Spinal cord (tissue), 10 donors: ENCODE measurements around the gene ILKAP. TPM values are rescaled to one million over a fixed set of nuclear protein-coding genes. Genes with fewer than 3 reads are reported as not detected.

Experiments used
- DNase-seq, 6 donors: peaks; one replicate each; pipeline versions ENCODE4 v3.0.0 to v3.0.0-alpha.2; 2013 to 2015; ENCODE audit warnings: low spot score in 6 of 6, low read depth in 4 of 6
- H3K27ac ChIP-seq: one replicate; pipeline ENCODE4 v1.5.1; 2013; ENCODE audit warnings: low read depth, low read length, control low read depth
- H3K27me3 ChIP-seq: one replicate; pipeline ENCODE4 v1.6.1; 2013; ENCODE audit warnings: low read length; ENCODE audit not compliant: control insufficient read depth, insufficient read depth
- H3K36me3 ChIP-seq: one replicate; pipeline ENCODE4 v1.6.1; 2013; ENCODE audit warnings: low read length; ENCODE audit not compliant: control insufficient read depth, insufficient read depth
- H3K4me1 ChIP-seq: one replicate; pipeline ENCODE4 v1.6.1; 2013; ENCODE audit warnings: low read length; ENCODE audit not compliant: control insufficient read depth, insufficient read depth
- H3K4me3 ChIP-seq: one replicate; pipeline ENCODE4 v1.5.1; 2013; ENCODE audit warnings: low read depth, low read length, control low read depth
- H3K9me3 ChIP-seq: one replicate; pipeline ENCODE4 v1.6.1; 2013; ENCODE audit warnings: low read length; ENCODE audit not compliant: control insufficient read depth, insufficient read depth
- WGBS: methylation state at CpG from one replicate; pipeline ENCODE4 v1.1.5; 2013; ENCODE audit warnings: missing lambda C conversion rate; ENCODE audit not compliant: insufficient coverage; 5-methylcytosine and 5-hydroxymethylcytosine counted together
- polyA plus RNA-seq, 2 donors: library from polyadenylated mRNA; unstranded; fragments of 120-200 nt; gene quantifications; one replicate each; pipeline ENCODE4 v1.2.1, GENCODE V29; 2013; ENCODE audit not compliant: insufficient read length in 2 of 2
- total RNA-seq, 2 donors: library from RNA; depleted of rRNA in 1 of 2; stranded (reverse); fragments of 120-200 nt in 1 of 2; fragments of >200 nt in 1 of 2; gene quantifications; one replicate each; pipeline versions ENCODE4 v1.2.3 to v1.2.4, GENCODE V29; 2013 to 2014
- donor health status: healthy.

Gene ILKAP
- total and polyA plus RNA-seq, 4 donors = 29.4 to 65.8 (median 43.5) TPM

DNA sequence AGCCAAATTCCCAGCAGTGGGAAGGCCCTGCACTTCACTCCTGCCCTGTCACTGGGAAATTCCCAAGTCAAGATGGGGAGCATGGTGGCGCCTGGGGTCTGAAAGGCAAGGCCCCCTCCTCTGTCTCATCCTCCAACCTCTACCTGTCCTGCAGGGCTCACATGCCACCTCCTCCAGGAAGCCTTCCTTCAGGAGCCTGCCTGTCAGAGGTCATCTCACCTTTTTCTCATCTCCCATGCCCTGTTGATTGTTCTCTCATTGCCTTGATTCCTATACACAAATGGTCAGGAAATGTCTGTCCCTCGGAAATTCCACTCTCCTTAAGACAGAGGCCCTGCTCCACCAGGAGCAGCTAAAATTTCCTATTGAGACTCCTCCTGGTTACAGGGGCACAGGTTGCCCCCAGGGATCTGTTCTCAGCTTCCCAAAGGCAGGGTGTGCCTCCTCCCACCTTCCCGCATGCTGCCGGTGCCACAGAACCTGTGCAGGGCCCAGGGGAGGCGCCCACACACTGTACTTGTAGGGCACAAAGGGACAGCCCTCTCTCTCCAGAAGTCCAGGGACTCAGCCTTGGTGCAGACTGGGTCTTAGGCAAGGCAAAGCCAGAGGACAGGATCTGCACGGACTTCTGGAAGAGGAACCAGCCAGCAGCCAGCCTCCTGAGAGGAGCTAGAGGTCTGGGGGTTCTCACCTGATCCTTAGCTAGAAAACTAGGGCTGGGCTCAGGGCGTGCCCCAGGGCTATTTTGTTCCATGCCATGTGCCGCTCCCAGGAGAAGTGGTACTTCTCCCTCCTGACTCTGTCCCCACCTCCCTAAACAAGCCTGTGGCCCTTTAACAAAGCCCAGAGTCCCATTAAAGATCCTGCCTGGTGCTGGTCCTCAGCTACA, 23.4 kb upstream of the ILKAP start:
- H3K27me3 ChIP-seq = no peaks in the 10 kb centered on the region
- H3K4me3 ChIP-seq = no peak overlapping the region
- H3K27ac ChIP-seq = no peak overlapping the region

DNA sequence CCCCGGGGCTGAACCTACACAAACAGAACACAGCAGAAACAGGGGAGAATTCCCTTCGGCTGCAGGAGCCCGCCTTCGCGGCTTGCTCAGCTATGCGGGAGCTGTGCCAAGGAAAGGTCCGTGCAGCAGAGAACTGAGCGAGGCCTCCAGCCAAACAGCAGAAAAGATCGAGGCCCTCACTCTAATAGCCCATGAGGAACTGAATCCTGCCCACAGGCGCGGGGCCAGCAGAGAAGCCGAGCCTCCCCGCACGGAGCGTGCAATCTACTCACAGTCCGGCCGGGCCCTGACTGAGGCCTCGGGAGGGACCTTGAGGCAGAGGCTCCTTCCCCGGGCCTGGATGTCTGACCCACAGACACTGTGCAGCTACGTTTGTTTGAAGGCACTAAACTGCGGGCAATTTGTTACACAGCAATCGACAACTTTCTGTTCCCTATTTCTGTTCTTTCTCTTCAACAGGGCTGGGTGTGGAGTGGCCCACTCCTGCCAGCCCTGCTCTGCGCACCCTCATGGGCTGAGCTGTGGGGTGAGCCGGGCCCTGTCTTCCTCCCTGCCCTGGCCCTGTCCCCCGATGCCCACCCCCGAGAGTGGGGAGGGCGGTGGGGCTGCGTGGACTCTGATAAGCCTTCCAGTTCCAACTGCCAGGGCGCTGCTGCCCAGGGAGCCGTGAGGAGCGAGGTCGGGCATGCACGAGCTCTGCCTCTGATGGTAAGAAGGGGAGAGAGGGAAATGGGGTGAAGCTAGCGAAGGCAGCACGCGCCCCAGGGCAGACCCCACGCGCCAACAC, 22.6 kb upstream of the ILKAP start:
- WGBS = 76% methylated on average over 37 of the region's 38 CpGs
- no peaks in the 10 kb centered on the region for H3K9me3 ChIP-seq
- H3K27me3 ChIP-seq = no peaks in the 10 kb centered on the region
- peaks cover 56% of the 10 kb centered on the region for H3K4me1 ChIP-seq
- peak overlapping the region; percentile 61 for H3K27ac ChIP-seq
- peaks cover 31% of the 10 kb centered on the region for H3K36me3 ChIP-seq
- no peak overlapping the region for H3K4me3 ChIP-seq
- DNase-seq = peak in 2 of 6 donors; percentile 29 to 66

More for the DNA sequence above, 23.4 kb upstream of the ILKAP start:
- H3K4me1 ChIP-seq = peaks cover 61% of the 10 kb centered on the region
- 89% methylated on average over 7 of the region's 8 CpGs for WGBS
- peaks cover 31% of the 10 kb centered on the region for H3K36me3 ChIP-seq
- DNase-seq = no peak
- no peaks in the 10 kb centered on the region for H3K9me3 ChIP-seq

DNA sequence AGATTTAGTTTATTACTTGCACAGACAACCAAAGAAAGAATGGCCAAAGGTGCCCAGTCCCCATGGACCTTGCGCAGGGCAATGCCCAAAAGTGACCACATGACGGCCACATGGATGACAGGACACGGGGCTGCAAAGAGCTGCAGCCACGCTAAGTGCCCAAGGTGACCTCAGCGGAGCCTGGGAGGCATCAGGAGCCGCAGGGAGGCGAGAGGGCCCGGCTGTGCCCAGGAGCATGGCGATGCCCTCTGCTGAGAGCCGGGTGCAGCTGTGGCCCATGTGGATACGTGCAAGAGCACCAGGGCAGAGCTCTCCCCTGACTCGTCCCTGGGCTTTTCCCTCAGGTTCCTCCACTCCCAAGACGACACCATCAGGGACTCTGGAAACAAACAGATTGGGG, 21.6 kb upstream of the ILKAP start:
- peaks cover 31% of the 10 kb centered on the region for H3K36me3 ChIP-seq
- no peaks in the 10 kb centered on the region for H3K9me3 ChIP-seq
- no peaks in the 10 kb centered on the region for H3K27me3 ChIP-seq
- H3K4me1 ChIP-seq = peaks cover 59% of the 10 kb centered on the region
- no peak overlapping the region for H3K4me3 ChIP-seq
- no peak for DNase-seq
- H3K27ac ChIP-seq = no peak overlapping the region
- WGBS = 93% methylated on average over 12 of the region's 13 CpGs

DNA sequence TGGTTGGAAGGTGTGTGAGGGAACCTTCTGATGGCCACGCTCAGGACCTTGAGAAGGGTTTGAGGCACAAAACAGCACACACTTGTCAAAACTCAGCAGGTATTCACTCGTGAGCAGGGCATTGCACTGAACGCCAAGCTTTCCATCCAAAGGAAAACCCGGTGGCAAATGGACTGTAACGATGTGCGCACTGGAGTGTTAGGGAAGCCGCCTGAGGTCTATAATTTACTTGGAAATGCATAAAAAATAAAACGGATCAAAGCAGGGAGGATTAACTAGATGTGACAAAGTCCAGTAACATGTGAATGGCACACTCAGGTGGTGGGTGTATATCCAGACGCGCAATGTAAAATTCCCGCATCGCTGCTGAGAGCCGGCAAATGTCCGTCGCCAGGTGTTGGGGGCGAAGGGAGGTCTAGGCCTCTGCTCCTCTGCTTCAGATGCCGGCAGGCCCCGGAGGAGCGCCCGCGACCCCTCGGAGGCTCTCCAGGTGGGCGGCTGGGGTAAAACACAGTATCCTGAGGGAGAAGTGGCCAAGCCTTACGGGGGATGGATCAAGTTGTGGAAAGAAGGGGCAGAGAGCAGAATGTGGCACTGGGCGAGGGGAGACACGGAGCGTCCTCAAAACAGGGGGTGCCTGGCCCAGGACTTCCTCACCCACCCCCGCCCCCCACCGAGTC, 21.0 kb upstream of the ILKAP start:
- 95% methylated on average over 29 of the region's 29 CpGs for WGBS
- H3K36me3 ChIP-seq = peaks cover 31% of the 10 kb centered on the region

DNA sequence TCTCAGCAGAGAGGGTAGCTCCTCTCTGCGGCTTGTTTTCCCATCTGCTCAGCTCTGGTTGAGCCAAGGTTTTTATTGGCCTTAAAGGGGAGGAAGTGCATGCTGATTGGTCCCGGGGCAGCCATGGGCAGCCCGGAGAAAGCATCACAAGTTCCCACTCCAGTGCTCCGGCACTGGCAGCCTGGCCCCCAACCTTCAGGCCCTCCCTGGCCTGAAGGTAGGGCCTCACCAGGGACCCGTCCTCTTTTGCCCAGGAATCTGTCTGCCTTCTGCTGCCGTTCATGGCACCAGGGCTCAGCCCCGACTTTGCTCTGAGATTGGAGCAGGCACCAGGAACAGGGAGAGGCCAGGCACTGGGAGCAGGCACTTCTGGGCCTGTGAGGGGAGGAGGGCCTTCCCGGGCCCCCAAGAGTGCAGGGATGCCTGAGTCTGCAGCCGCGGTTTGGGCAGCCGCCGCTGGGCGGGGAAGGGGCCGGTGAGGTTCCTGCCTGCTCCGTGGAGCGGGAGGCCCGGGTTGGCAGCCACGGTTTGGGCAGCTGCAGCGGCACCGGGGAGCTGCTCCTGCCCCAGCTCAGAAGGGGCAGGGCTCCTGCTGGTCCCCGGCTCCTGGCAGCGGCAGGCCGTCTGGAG, 17.5 kb upstream of the ILKAP start:
- H3K27me3 ChIP-seq = no peaks in the 10 kb centered on the region
- peaks cover 15% of the 10 kb centered on the region for H3K36me3 ChIP-seq
- H3K4me3 ChIP-seq = no peak overlapping the region
- peak overlapping the region; percentile 40 for H3K27ac ChIP-seq
- WGBS = 79% methylated on average over 22 of the region's 23 CpGs
- DNase-seq = peak in 2 of 6 donors; percentile 29 to 38
- no peaks in the 10 kb centered on the region for H3K9me3 ChIP-seq
- peaks cover 41% of the 10 kb centered on the region for H3K4me1 ChIP-seq

More for the DNA sequence above, 21.0 kb upstream of the ILKAP start:
- H3K27me3 ChIP-seq = no peaks in the 10 kb centered on the region
- peaks cover 54% of the 10 kb centered on the region for H3K4me1 ChIP-seq
- DNase-seq = no peak
- no peak overlapping the region for H3K4me3 ChIP-seq
- no peaks in the 10 kb centered on the region for H3K9me3 ChIP-seq
- H3K27ac ChIP-seq = no peak overlapping the region

DNA sequence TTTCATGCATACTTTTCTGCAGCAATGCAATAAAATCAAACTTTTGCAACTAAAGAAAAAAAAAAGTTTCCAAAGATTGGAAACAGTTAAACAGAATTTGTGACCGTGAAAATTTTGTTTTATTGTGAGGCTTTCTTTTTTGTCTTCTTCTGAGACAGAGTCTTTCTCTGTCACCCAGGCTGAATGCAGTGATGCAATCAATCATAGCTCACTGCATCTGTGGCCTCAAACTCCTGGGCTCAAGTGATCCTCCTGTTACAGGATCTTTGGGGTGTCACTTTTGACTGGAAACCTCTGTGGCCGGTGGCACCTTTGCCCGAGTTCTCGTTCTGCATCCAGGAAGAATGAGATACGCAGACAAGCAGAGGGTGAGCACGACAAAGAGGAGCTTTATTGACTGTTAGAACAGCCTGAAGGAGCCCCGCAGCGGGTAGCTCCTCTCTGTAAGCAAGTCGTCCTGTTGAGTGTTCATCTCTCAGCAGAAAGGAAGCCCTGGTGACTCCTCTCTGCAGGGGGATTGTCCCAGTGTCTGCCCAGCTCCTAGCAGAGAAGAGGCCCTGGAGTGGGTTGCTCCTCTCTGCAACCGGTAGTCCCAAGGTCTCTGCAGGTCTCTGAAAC, 16.9 kb upstream of the ILKAP start:
- peaks cover 10% of the 10 kb centered on the region for H3K36me3 ChIP-seq
- DNase-seq = no peak
- H3K27me3 ChIP-seq = no peaks in the 10 kb centered on the region
- no peaks in the 10 kb centered on the region for H3K9me3 ChIP-seq
- no peak overlapping the region for H3K4me3 ChIP-seq
- peaks cover 40% of the 10 kb centered on the region for H3K4me1 ChIP-seq
- peak overlapping the region; percentile 40 for H3K27ac ChIP-seq
- WGBS = 58% methylated on average over 9 of the region's 10 CpGs

DNA sequence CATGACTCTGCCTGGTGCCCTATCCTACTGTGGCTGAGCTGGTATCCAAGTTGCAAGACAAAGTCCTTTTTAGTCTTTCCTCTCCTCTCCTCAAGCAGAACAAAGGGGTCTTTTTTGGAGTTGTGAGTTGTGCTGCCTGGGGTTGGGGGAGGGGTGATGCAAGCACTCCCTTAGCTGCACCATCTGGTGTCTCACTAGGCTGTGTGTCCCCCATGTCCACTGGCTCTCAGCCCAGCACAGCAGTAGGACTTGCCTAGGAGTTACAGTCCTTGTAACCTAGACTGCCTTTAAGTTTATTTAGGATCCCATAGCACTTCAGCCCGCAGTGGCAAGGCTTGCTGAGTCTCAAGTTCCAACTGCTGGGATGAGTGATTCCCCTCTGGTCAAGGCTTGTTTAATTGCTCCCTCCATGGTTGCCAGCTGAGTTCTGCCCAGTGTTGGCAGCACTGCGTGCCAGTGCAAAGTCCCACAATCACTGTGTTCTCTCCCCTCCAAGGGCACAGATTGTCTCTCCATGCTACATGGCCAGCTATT, 13.2 kb upstream of the ILKAP start:
- no peaks in the 10 kb centered on the region for H3K9me3 ChIP-seq
- DNase-seq = peak in 3 of 6 donors; percentile 68 to 93 (median 77)
- peaks cover 35% of the 10 kb centered on the region for H3K4me1 ChIP-seq
- no peaks in the 10 kb centered on the region for H3K36me3 ChIP-seq
- H3K27me3 ChIP-seq = no peaks in the 10 kb centered on the region
- H3K27ac ChIP-seq = peak overlapping the region; percentile 92
- no peak overlapping the region for H3K4me3 ChIP-seq
- whole genome bisulfite sequencing = 38% methylated on average over 2 of the region's 2 CpGs

DNA sequence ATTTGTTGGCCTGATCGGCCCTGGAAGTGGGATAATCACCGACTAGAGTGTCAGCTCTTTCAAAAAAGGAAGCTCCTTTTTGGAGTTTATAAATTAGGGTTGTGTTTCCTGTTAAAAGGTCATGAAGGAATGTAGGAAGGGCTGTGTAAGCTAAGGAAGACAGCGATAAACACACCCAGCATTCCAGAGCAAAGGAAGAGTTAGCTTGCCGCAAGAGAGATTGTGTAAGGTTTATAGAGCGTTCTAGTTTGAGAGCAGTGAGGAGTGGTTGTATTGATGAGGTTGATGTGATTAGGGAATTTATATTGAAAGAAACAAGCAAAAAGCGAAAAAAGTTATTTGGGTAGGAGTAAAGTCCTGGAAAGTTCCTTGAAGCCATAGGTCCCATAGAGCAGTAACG, 3.5 kb upstream of the ILKAP start:
- 92% methylated on average over 7 of the region's 7 CpGs for WGBS
- no peaks in the 10 kb centered on the region for H3K27me3 ChIP-seq
- DNase-seq = no peak
- no peaks in the 10 kb centered on the region for H3K36me3 ChIP-seq
- no peak overlapping the region for H3K27ac ChIP-seq
- H3K4me1 ChIP-seq = peaks cover 11% of the 10 kb centered on the region
- H3K4me3 ChIP-seq = no peak overlapping the region
- H3K9me3 ChIP-seq = no peaks in the 10 kb centered on the region
